PFSK-1 (cell line): ENCODE measurements around the gene MUC5AC.

ENCODE experiments used
- FOXP2 ChIP-seq: optimal IDR thresholded peaks from 2 replicates; pipeline ENCODE3; 2011; ENCODE audit warnings: borderline replicate concordance, control low read depth, inconsistent platforms; ENCODE audit not compliant: insufficient read depth; ENCODE audit errors: extremely low read length, extremely low read depth
- POLR2AphosphoS5 ChIP-seq: IDR thresholded peaks from 2 replicates; pipeline ENCODE4 v1.6.1; 2012; ENCODE audit warnings: low read depth, mild to moderate bottlenecking, control low read depth, low read length, moderate library complexity
- REST ChIP-seq, 2 experiments: IDR thresholded peaks; 2 replicates each; pipeline versions ENCODE4 v1.6.1 to v1.8.0; 2011 to 2012; ENCODE audit warnings: low read depth in 2 of 2, low read length in 2 of 2, control low read depth in 1 of 2, inconsistent platforms in 1 of 2, mild to moderate bottlenecking in 1 of 2, moderate library complexity in 1 of 2; ENCODE audit not compliant: insufficient read depth in 1 of 2
- SIN3A ChIP-seq: IDR thresholded peaks from 2 replicates; pipeline ENCODE4 v1.6.1; 2012; ENCODE audit warnings: mild to moderate bottlenecking, low read length, moderate library complexity, borderline replicate concordance; ENCODE audit not compliant: insufficient read depth
- TAF1 ChIP-seq: IDR thresholded peaks from 2 replicates; pipeline ENCODE4 v1.6.1; 2012; ENCODE audit warnings: low read length, control low read depth, borderline replicate concordance; ENCODE audit not compliant: insufficient read depth

The MUC5AC gene

GRCh38 chr11:1223346-1224110 is 65.8 kb downstream of the MUC5AC start:
- TF ChIP-seq TAF1: no peak

- TF ChIP-seq POLR2AphosphoS5 (no peak), FOXP2 (no peak), TAF1 (no peak), SIN3A (no peak), REST (IDR thresholded peaks at IDR 0.05; ENCODE audit: insufficient read depth in 1 of 2, low read depth in 2 of 2, low read length in 2 of 2) (no peak)
Measured at GRCh38 chr11:1224111-1224490, 66.3 kb downstream of the MUC5AC start.

- TF ChIP-seq REST (IDR thresholded peaks at IDR 0.05; ENCODE audit: insufficient read depth in 1 of 2, low read depth in 2 of 2, low read length in 2 of 2): no peak
- no peak for TF ChIP-seq FOXP2
- no peak for TF ChIP-seq POLR2AphosphoS5
- TF ChIP-seq TAF1: no peak
- TF ChIP-seq SIN3A: no peak
Measured at GRCh38 chr11:1224491-1225385, 67.0 kb downstream of the MUC5AC start.

- TF ChIP-seq POLR2AphosphoS5: no peak
- TF ChIP-seq SIN3A: no peak
- no peak for TF ChIP-seq TAF1
- no peak for TF ChIP-seq FOXP2
- TF ChIP-seq REST (IDR thresholded peaks at IDR 0.05; ENCODE audit: insufficient read depth in 1 of 2, low read depth in 2 of 2, low read length in 2 of 2): no peak
Measured at GRCh38 chr11:1225386-1226225, 67.9 kb downstream of the MUC5AC start.

- no peak for TF ChIP-seq TAF1
- TF ChIP-seq POLR2AphosphoS5: no peak
- TF ChIP-seq FOXP2: no peak
- TF ChIP-seq SIN3A: no peak
- TF ChIP-seq REST (IDR thresholded peaks at IDR 0.05; ENCODE audit: insufficient read depth in 1 of 2, low read depth in 2 of 2, low read length in 2 of 2): no peak
Measured at GRCh38 chr11:1226226-1226985, 68.7 kb downstream of the MUC5AC start.
